Non-pigmented ciliary epithelial cell (primary cell): ENCODE results near the gene PLXNA2.

Experiments
- DNase-seq: peaks from one replicate; pipeline ENCODE4 v3.0.0-alpha.2; 2010; ENCODE audit warnings: low read depth

Gene PLXNA2

DNA sequence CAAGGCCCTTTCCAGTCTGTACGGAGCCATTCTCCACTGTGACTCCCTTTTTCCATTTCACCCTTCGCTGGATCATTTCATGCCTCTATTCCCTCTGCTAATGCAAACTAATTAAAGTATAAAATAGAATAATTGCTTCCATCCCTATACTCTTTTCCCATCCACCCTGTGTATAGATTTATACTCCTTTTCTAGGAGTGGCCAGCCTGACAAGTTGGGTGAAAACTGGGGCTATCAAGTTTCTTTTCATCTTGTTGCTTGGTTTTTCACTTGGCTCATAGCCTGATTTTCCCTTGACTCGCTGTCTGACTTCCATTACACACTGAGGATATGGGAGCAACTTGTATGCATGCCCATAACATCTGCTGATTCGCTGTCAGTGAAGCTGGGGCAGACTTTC, 107.0 kb downstream of the PLXNA2 start:
- DNase-seq: no peak

DNA sequence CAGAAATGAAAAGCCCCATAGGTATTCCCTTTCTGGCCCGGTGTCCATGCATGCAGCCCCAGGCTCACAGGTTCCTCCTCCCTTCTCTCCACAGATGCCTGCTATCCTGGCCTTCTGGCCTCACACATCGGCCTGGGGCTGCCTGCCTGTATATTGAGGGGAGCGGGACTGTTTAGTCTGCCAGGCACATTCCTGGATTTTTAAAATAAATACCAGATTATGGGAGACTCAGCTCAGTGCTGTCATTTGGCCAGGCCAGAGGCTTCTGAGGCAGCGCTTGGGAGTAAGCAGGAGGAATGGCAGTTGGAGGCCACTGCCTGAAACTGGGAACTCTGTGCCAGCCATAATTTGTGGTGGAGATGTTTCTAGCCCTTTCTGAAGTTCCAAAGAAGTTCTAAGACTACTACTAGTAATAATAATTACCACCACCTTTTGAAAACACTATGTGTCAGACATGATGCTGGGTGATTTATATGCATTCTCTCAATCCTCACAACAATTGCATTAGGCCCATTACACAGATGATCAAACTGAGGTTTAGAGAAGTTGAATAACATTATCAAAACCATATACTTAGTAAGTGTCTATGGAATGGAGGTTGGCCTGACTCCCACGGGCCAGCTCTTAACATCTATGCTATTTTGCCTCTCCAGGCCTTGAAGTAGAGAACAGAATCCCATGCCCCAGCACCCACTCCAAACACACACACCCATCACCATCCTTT, 107.6 kb downstream of the PLXNA2 start:
- no peak for DNase-seq

DNA sequence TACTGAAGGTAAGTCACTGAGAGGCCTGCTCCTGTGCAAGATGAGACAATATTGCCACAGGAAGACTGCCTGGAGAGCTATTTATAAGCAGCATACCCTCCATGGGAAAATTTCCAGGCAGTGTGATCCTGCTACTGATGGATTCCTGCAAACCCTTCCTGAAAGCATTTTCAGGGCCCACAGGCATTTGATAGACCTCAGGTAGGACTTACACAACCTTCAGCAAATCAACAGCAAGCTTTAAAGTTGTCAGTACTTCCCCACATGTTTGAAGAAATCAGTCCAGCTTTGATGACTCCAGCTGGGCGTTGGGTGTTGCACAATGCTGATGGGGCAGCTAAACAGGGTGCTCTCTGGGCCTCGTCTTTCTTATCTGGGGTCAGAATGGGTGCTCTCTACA, 108.8 kb downstream of the PLXNA2 start:
- DNase-seq: no peak

DNA sequence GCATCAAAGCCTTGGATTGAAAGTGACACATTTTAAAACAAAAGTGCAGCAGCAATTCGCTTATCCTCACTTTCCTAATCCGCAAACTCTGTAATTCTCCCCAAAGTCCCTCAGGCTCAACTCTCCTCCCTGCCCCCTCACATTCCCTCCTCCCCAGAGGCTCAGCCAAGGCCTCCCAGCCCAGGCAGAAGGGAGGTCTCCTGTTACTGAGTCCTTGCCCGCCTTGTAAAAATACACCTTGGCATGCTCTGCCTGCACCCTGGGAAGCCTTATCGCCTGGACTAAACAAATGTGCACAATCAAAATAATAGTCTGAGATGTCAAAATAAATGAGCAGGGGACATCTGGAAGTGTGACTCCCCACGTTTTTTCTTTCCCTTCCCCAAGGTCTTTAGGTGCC, 109.7 kb downstream of the PLXNA2 start:
- no peak for DNase-seq

DNA sequence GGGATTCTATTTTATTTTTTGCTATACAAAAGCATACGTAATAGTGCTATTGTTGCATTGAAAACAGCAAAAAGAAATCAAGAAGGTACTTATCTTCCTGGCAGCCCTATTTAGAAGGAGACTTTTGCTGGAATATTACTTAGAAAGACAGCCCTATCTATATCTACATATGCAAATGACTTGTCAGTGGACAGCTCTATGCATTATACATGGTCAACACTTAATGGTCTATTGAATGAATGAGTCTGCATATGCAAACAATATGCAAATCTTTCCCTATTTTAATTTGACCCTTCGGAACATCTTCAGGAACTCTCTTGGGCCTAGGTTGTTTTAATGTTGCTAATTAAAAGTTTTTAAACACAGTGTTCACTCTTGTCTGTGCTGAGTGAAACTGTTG, 110.8 kb downstream of the PLXNA2 start:
- no peak for DNase-seq

DNA sequence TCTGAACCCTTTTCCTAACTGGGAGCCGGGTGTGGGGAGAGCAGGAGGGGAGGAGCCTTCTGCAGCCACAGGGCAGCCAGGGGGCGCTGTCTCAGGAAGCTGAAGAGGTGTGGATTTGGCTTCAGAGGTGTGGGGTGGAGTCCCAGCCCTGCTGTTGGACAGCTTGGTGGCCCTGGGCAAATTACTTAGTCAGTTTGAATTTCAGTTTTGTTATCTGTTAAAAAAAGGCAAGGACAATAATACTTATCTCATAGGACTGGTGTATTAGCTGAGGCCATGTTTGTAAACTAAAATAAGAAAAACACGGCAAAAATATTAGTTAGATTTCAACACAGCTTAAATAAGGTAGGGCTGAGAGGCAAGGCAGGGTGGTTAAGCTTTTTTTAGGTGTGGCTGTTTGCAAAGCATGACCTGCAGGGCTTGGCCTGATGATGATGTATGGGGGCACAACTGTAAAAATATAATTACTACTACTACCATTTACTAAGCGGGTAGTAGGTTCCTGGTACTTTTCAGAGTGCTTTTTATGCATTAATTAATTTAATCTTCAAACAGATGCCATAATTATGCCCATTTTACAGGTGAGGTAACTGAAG, 111.8 kb downstream of the PLXNA2 start:
- peak; percentile 19 for DNase-seq

DNA sequence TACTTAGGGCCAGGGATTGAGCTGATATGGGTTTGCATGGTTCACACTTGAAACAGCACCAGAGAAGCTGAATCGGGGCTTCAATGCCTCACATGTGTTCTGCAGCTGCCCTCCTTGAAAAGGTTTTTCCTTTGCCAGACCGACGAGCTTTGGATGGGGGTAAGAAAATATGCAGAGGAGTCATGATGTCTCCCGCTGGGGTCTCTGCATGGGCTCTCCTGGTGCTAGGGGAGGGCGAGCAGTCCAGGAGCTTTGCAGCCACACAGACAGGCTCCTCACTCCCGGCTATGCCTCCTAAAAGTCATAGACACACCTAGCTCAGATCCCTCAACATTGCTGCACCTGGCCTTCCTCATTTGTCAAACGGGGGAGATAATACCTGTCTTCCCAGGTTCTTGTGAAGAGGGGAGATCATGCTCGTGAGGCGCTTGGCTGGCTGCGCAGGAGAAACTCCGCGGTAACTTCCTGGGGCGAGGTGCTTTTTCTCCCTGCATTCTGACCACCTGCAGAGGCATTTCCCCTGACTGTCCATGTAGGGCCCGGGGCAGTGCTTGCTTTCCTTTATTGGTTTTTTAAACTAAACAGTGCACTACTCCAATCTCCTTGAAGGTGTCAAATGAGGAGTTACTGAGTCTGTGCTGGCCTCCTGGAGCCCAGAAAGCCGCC, 112.4 kb downstream of the PLXNA2 start:
- no peak for DNase-seq

DNA sequence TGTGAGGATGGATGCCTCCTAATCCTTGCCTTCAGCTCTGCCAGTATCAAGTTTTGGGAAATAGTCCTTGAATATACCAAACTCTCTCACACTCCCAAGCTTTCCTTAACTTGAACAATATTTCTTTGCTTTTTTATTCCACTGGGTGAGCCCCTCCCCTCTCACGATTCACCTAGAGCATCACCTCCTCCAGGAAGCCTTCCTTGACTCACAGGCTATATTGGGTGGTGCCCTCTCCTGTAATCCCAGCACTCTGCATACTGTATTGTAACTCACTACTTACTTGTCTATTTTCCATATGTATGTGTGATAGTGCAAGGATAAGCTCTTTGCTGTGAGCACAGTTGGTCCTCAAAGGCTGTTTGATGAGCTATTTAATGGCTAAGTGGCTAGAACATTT, 114.7 kb downstream of the PLXNA2 start:
- no peak for DNase-seq

DNA sequence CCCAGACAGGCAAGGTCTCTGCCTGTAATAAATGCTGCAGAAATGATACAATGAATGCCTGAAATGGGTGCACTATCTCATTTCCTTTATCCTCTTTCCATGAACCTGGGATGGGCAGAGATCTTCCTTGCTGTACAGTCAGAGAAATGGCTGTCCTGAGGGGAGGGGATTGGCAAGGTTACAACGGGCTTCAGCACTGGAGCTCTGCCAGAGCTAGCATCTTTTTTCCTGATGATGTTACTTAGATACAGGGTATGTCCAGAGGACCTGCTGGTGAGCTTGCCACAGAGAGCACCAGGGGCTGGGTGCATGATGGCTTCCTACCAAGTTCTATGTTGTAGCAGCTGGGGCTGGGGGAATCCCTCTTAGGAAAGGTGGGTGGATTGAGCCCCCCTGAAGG, 115.1 kb downstream of the PLXNA2 start:
- DNase-seq: no peak

DNA sequence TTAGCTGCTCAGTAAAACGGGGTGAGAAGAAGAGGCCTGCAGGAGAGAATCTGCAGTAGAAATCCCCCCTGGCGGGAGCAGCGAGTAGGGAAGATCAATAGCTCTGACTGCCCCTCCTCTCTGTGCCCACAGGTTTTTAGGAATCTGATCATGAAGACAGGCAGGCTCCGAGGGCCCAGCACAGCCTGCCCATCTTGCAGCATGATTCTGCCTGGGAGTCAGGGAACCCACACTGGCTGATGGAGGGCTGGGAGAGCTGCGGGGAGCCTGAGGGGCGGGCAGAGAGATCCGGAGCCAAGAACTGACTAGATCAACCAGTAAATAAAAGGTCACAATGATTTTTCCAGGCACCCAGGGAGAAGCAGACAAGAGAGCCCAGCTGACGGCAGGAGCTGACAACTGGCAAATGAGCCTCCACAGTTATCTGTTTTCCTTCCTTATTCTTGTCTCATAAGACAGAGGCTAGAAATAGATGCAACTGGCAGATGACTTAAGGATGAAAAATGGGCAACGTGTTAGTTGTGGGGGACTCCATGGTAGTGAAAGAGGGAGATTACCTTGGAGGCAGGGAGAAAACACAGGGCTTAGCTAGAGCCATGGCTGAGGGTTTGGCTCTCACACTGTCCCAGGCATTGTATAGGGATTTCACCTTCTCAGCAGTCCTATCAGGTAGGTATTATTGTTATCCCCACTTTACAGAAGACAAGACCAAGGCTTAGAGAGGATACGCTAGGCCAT, 116.2 kb downstream of the PLXNA2 start:
- DNase-seq: no peak

DNA sequence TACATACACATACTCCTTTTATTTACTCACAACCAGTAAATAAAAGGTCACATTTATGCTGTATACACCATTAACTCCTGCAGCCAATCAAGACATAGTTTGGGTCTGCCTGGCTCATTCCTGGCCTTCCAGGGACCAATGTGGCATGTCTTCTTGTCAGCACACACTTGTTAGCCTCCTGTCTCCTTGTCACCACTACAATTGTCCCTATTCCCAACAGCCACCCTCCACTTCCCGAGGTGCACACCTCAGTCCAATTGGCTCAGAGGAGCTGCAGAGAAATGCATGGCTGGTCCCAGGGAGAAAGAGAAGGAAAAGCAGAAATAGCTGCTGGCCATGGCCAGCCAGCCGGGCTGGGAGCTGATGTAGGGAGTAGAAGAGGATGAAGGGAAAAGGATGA, 116.9 kb downstream of the PLXNA2 start:
- no peak for DNase-seq

DNA sequence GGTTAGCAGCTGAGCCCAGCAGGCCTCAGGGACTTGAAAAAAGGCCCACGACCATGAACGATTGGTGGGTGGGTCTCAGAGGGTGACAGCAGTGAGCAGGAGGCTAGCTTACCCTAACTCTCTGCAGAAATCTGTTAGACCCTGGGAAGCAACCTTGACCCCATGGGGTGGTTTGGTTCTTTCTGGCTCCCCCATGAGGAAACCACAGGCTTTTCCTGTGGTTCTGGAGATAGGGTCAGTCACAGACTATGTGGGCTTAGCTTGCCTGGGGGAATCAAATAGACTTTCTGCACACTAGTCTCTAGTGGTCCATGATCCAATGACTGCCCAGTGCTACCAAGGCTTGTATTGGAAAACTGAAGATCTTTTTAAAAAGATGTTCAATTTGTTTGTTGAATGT, 118.1 kb downstream of the PLXNA2 start:
- no peak for DNase-seq

DNA sequence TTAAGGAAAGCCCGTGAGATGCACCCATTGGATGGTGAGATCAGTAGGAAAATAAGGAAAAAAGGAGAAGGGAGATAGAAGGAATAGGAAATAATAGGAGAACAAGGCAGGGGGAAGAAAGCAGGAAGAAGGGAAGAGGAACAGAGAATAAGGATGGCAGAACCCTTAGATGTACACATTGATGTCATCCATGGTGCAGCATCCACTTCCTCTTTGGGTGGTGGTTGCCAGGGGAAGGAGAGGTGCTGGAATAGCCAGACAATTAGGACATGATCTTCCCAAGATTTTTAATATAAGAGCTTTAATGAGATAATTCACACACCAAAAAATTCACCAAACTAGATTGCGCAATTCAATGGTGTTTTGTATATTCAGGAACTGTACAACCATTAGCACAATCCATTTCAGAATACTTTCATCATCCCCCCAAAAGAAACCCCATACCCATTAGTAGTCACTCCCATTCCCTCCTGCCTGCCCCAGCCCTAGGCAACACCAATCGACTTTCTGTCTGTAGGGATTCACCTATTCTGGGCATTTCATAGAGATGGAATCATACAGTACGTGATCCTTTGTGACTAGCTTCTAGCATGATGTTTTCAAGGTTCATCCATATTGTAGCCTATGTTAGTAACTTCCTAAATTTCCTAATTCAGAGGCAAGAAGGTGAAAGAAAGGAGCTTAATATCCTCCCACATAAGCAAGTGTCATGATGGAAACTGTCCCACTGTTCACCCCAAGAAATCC, 121.4 kb downstream of the PLXNA2 start:
- DNase-seq: no peak

DNA sequence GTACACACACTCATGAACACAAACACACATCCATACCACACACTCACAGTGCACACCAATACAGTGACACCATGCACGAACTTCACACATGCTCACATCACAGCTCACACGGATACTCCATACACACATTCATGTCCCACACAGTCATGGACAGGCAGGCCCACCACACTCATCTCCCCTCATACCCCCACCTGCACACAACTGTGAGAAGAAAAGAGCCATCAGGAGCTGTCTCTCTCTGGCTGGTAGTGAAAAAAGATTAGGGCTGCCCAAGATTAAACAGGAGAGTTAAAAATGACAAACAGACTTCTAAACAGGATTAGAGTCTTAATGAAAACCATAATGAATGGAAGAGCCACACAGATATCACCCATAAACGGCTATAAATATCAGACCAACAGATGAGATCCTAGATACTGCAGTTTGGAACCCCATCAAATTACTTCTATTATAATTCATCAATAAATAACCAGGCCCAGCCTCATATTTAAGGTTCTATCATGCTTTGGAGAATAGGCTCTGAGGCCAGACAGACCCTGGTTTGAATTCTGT, 122.3 kb downstream of the PLXNA2 start:
- no peak for DNase-seq

DNA sequence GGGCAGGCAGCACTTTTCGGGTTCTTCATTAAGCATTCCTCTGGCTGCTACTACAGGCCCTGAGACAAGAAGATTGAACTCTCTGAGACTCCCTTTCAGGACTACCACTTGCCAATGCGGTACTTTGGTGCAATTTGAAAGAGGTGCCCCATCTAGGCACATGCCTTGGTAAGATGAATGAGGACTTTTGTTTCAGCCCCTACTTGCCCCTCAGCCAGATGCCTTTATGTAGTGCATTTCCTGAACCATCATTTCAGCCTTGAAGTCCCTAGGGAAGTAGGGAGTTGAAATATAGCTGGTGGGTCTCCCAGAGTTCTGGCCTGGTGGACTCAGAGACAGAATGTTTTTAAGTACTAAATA, 123.8 kb downstream of the PLXNA2 start:
- DNase-seq: no peak

DNA sequence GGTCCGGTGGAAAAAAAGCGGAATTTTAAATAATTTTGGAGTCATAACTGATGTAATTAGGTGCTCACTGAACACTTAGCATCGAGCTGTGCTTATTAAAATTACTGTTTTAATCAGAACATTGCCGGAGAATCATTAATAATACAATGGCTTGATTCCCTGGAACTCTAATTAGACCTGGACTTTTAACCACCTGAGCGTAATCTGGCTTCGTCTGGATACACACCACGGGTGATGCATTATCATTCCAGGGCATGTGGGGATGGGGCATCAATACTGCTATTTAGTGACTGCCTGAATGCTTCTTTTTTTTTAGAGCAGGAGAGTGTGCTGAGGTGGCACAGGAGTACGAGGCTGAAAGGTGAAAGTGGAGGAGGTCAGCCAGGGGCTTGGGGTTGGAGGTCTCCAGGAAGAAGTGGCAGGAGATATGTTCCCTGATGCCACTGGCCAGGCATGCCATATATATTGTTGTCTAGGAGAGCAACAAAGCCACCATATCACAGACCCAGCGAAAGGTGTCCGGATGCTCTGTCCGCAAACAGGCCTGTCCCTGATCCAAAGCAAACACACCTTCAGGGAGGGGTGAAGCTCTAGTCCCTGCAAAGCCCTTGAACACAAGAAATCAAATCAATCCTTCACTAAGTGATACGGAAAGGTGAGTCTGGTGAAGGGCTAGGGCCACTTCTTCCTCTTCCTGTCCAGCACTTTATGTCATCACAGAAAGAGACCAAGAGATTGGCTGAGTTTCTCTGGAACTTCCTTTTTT, 125.2 kb downstream of the PLXNA2 start:
- no peak for DNase-seq

DNA sequence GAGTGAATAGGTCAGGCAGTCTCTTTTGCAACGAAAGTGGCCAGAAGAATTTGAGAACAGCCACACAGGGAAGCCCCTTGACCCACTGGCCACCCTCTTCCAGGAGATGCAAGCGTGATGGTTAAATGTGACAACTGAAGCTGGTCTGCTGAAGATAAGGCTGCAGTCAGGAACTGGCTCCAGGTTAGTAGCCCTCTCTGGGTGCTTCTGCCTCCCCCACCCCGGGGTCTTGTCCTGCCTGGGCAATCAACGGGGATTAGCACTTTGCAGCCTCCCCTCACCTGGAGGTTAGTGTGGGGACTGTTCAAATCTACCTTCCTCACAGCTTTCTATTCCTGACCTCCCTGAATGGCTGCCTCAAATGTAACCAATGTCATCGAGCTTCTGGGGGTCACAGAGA, 125.9 kb downstream of the PLXNA2 start:
- DNase-seq: no peak

DNA sequence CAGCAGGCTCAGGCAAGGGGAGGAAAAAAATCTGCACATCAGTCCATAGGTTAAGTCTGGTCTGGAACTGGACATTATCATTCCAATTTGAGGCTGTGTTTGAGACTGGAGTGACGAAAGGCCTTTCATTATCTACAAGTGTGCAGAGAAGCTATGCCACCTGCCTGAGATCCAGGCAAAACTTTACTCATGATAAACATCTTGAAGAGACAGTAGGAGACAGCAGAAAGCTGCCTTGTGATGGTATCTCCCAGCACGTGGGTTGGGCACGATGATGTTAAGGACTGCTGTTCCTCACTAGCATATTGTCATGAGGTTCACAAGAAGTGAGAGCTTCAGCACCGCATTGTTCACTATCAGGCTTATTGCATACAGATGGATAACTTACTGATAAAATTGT, 126.4 kb downstream of the PLXNA2 start:
- DNase-seq: no peak

DNA sequence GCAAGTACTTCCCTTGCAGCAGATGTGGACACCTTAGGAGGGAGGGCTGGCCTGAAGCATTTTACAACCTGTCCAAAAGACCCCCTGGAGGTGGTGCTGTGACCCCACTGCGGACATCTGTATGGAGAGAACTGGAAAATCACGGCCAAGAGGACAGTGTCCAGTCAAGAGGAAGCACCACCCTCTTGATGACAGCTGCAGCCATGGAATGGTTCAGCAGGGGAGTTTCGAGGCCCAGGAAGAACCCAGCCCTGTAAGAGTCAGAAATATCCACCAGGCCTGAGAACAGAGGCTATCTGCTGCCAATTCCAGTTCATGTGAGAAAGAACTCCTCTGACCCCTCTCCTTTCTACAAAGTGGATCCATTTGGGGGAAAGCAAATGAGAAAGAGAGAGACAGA, 126.8 kb downstream of the PLXNA2 start:
- no peak for DNase-seq

DNA sequence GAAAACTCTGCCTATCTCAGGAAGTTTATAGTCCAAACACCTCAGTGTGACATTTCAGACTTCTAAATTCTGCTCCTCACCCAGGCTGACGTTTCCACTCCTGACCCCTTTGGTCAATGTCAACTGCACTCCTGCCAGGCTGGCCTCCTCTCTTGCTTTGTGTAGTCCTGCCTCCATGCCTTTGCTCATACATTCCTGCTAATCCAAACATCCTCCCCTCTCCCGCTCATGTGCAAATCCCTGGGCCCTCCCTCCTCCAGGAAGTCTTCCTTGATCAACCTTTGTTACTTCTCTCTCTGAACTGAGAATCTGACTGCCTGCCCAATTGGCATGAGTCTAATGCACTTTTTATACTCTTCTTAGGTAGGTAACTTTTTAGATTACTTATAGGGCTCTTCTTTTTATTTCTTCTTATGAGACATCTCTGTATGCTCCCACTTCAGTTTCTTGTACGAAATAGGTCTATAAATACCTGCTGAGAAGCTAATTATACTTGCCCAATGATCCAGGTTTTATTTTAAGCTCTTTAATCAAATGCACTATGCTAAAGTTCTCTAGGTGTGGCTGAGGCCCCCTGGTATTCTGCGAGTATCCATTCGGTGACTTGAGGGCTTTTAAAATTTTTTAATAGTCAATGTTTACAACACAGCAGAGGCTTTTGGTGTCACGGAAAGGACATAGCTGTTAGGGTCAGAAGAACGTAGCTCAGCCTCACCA, 128.1 kb downstream of the PLXNA2 start:
- no peak for DNase-seq

DNA sequence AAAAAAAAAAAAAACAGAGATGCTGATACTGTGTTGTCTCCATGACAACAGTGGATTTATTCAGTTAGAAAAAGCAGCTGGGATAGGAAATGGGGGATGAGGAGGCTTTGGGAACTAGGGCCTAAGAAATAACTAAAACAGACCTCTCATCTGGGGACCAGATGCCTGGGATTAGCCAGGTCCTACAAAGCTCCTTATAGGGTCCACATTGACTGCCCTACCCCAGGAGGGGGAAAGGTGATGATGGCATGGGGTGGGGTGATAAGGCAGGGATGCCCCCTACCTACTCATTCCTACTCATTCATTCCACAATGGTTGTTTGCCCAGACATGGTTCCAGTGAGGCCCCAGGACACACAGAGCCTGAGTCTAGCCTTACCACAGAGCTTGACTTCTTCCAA, 131.2 kb downstream of the PLXNA2 start:
- DNase-seq: no peak
